ENCODE results near the gene DUSP28.

GRCh38 chr2:240518981-240519380, 41.2 kb upstream of the DUSP28 start:
- no peak for TF ChIP-seq POLR2AphosphoS5 (IDR thresholded peaks at IDR 0.05; ENCODE audit: low read depth, low read length)
- TF ChIP-seq, protein P1, sequence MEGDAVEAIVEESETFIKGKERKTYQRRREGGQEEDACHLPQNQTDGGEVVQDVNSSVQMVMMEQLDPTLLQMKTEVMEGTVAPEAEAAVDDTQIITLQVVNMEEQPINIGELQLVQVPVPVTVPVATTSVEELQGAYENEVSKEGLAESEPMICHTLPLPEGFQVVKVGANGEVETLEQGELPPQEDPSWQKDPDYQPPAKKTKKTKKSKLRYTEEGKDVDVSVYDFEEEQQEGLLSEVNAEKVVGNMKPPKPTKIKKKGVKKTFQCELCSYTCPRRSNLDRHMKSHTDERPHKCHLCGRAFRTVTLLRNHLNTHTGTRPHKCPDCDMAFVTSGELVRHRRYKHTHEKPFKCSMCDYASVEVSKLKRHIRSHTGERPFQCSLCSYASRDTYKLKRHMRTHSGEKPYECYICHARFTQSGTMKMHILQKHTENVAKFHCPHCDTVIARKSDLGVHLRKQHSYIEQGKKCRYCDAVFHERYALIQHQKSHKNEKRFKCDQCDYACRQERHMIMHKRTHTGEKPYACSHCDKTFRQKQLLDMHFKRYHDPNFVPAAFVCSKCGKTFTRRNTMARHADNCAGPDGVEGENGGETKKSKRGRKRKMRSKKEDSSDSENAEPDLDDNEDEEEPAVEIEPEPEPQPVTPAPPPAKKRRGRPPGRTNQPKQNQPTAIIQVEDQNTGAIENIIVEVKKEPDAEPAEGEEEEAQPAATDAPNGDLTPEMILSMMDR (IDR thresholded peaks at IDR 0.05): no peak

All from Panc1 (cell line).